ENCODE measurements around the gene KBTBD8. TPM values are rescaled to one million over a fixed set of nuclear protein-coding genes. Genes with fewer than 3 reads are reported as not detected.

KBTBD8 gene
- total RNA-seq, 3 donors from 2014 or later (not counting 1 experiment from before 2014, with no cell fraction given), result 8.6 to 11.8 (median 10.8) TPM

GRCh38 chr3:67006460-67006859 lies 8.4 kb downstream of the KBTBD8 start:
- Mint-ChIP-seq H3K36me3 (peaks cover 21% of the 10 kb centered on the region), H3K27ac (no peak overlapping the region), H3K4me3 (no peak overlapping the region), H3K4me1 (peaks cover 4 to 15% of the 10 kb centered on the region in 2 donors), H3K27me3 (ENCODE audit: low read depth in 2 of 2) (no peaks in the 10 kb centered on the region), H3K9me3 (no peaks in the 10 kb centered on the region)
- H3K9me3 ChIP-seq (ENCODE audit: control insufficient read depth, insufficient read depth, low read length), result no peaks in the 10 kb centered on the region
- intact Hi-C loops (cut with micrococcal nuclease), result no loop called here
- ATAC-seq (no peak), DNase-seq (no peak)
- peaks cover 49% of the 10 kb centered on the region for H3K36me3 ChIP-seq (ENCODE audit: control insufficient read depth, insufficient read depth, low read length)
- no peaks in the 10 kb centered on the region for H3K4me1 ChIP-seq (ENCODE audit: control insufficient read depth, insufficient read depth, low read length)
- H3K4me3 ChIP-seq (ENCODE audit: low read length), result no peak overlapping the region
- H3K27ac ChIP-seq (ENCODE audit: low read length), result no peak overlapping the region
- 95% methylated on average over 4 of the region's 5 CpGs for WGBS (ENCODE audit: insufficient coverage)
- H3K27me3 ChIP-seq (ENCODE audit: control insufficient read depth, insufficient read depth, low read length), result no peaks in the 10 kb centered on the region
- TF ChIP-seq CTCF (IDR thresholded peaks at IDR 0.05), result no peak

- Mint-ChIP-seq H3K27ac (no peak overlapping the region), H3K9me3 (no peaks in the 10 kb centered on the region), H3K27me3 (ENCODE audit: low read depth in 2 of 2) (no peaks in the 10 kb centered on the region), H3K4me1 (peaks cover 4 to 14% of the 10 kb centered on the region in 2 donors), H3K4me3 (no peak overlapping the region), H3K36me3 (peaks cover 16% of the 10 kb centered on the region)
- no peak for ATAC-seq
- H3K27me3 ChIP-seq (ENCODE audit: control insufficient read depth, insufficient read depth, low read length), result no peaks in the 10 kb centered on the region
- no peak overlapping the region for H3K4me3 ChIP-seq (ENCODE audit: low read length)
- no peak overlapping the region for H3K27ac ChIP-seq (ENCODE audit: low read length)
- peaks cover 52% of the 10 kb centered on the region for H3K36me3 ChIP-seq (ENCODE audit: control insufficient read depth, insufficient read depth, low read length)
- no peaks in the 10 kb centered on the region for H3K4me1 ChIP-seq (ENCODE audit: control insufficient read depth, insufficient read depth, low read length)
- no peak for DNase-seq
- TF ChIP-seq CTCF (IDR thresholded peaks at IDR 0.05), result no peak
- no CpG with 5 or more reads among the region's 2 CpGs for WGBS (ENCODE audit: insufficient coverage)
- intact Hi-C loops (cut with micrococcal nuclease), result no loop called here
- H3K9me3 ChIP-seq (ENCODE audit: control insufficient read depth, insufficient read depth, low read length), result no peaks in the 10 kb centered on the region
Measured at GRCh38 chr3:67008388-67008787, 10.3 kb downstream of the KBTBD8 start.

- WGBS (ENCODE audit: insufficient coverage), result 100% methylated on average over 1 of the region's 3 CpGs
Measured at GRCh38 chr3:67009716-67010115, 11.6 kb downstream of the KBTBD8 start.

More at GRCh38 chr3:67009716-67010115, 11.6 kb downstream of the KBTBD8 start:
- intact Hi-C loops (cut with micrococcal nuclease), result no loop called here
- peaks cover 4 to 14% of the 10 kb centered on the region in 2 donors for H3K4me1 Mint-ChIP-seq
- peaks cover 7% of the 10 kb centered on the region for H3K36me3 Mint-ChIP-seq
- H3K36me3 ChIP-seq (ENCODE audit: control insufficient read depth, insufficient read depth, low read length), result peaks cover 39% of the 10 kb centered on the region
- no peak for TF ChIP-seq CTCF (IDR thresholded peaks at IDR 0.05)
- no peak overlapping the region for H3K4me3 ChIP-seq (ENCODE audit: low read length)
- H3K4me3 Mint-ChIP-seq, result no peak overlapping the region
- H3K27me3 ChIP-seq (ENCODE audit: control insufficient read depth, insufficient read depth, low read length), result no peaks in the 10 kb centered on the region
- no peaks in the 10 kb centered on the region for H3K27me3 Mint-ChIP-seq (ENCODE audit: low read depth in 2 of 2)
- ATAC-seq, result no peak
- H3K4me1 ChIP-seq (ENCODE audit: control insufficient read depth, insufficient read depth, low read length), result no peaks in the 10 kb centered on the region
- H3K9me3 ChIP-seq (ENCODE audit: control insufficient read depth, insufficient read depth, low read length), result no peaks in the 10 kb centered on the region
- DNase-seq, result no peak
- no peaks in the 10 kb centered on the region for H3K9me3 Mint-ChIP-seq
- H3K27ac Mint-ChIP-seq, result no peak overlapping the region
- H3K27ac ChIP-seq (ENCODE audit: low read length), result no peak overlapping the region
